MM.1S (cell line): ENCODE data around the gene SPAG7.

Experiments
- DNase-seq: peaks from one replicate; pipeline ENCODE4 v3.0.0-alpha.2; 2015
- H2AFZ ChIP-seq: fragments of 300-600 bp; sonication (generic); 2 replicates; pipeline ENCODE4 v1.6.0; 2016; ENCODE audit warnings: antibody characterized with exemption, low read length
- H3F3A ChIP-seq: fragments of 300-600 bp; sonication (generic); 2 replicates; pipeline ENCODE4 v1.6.1; 2016; ENCODE audit warnings: mild to moderate bottlenecking, antibody characterized with exemption, low read length, moderate library complexity, mixed read lengths; ENCODE audit not compliant: insufficient read depth
- H3K27ac ChIP-seq: fragments of 300-600 bp; sonication (generic); 2 replicates; pipeline ENCODE4 v1.5.1; 2016; ENCODE audit warnings: mild to moderate bottlenecking, low read length
- H3K27me3 ChIP-seq: fragments of 300-600 bp; sonication (generic); replicated peaks from 2 replicates; pipeline ENCODE4 v1.6.0; 2016; ENCODE audit warnings: low read length; ENCODE audit not compliant: insufficient read depth
- H3K36me3 ChIP-seq: fragments of 300-600 bp; sonication (generic); replicated peaks from 2 replicates; pipeline ENCODE4 v1.6.1; 2016; ENCODE audit warnings: mild to moderate bottlenecking, low read length, mixed read lengths; ENCODE audit not compliant: insufficient read depth
- H3K4me1 ChIP-seq: fragments of 300-600 bp; sonication (generic); 2 replicates; pipeline ENCODE4 v1.6.1; 2016; ENCODE audit warnings: low read length, mixed read lengths
- H3K4me2 ChIP-seq: fragments of 300-600 bp; sonication (generic); 2 replicates; pipeline ENCODE4 v1.6.0; 2016; ENCODE audit warnings: low read depth, low read length
- H3K4me3 ChIP-seq: fragments of 300-600 bp; sonication (generic); 2 replicates; pipeline ENCODE4 v1.5.1; 2016; ENCODE audit warnings: low read length, mixed read lengths
- H3K79me2 ChIP-seq: fragments of 300-600 bp; sonication (generic); 2 replicates; pipeline ENCODE4 v1.6.1; 2016; ENCODE audit warnings: mixed run types, low read length, mixed read lengths
- H3K9ac ChIP-seq: fragments of 300-600 bp; sonication (generic); 2 replicates; pipeline ENCODE4 v1.6.1; 2016; ENCODE audit warnings: low read length, mixed read lengths
- H3K9me2 ChIP-seq: fragments of 300-600 bp; sonication (generic); replicated peaks from 2 replicates; pipeline ENCODE4 v1.6.1; 2016; ENCODE audit warnings: mild to moderate bottlenecking, low read length, mixed read lengths; ENCODE audit not compliant: insufficient read depth
- H3K9me3 ChIP-seq: fragments of 300-600 bp; sonication (generic); replicated peaks from 2 replicates; pipeline ENCODE4 v1.6.1; 2016; ENCODE audit warnings: mild to moderate bottlenecking, low read length, mixed read lengths; ENCODE audit not compliant: insufficient read depth
- H4K20me1 ChIP-seq: fragments of 300-600 bp; sonication (generic); 2 replicates; pipeline ENCODE4 v1.6.1; 2016; ENCODE audit warnings: mild to moderate bottlenecking, low read length, moderate library complexity, mixed read lengths; ENCODE audit not compliant: insufficient read depth
- CTCF ChIP-seq: fragments of 300-600 bp; sonication (generic); IDR thresholded peaks from 2 replicates; pipeline ENCODE4 v1.5.1; 2016; ENCODE audit warnings: antibody characterized with exemption, low read length, mixed read lengths
- EZH2 ChIP-seq: fragments of 300-600 bp; sonication (generic); optimal IDR thresholded peaks from 2 replicates; pipeline ENCODE3; 2017; ENCODE audit warnings: low read depth, mild to moderate bottlenecking, antibody characterized with exemption, low read length, mixed read lengths
- EZH2phosphoT487 ChIP-seq: fragments of 300-600 bp; sonication (generic); IDR thresholded peaks from 2 replicates; pipeline ENCODE4 v1.6.1; 2018; ENCODE audit warnings: antibody characterized with exemption, low read length

The SPAG7 gene

GRCh38 chr17:4947411-4948165 lies 20.0 kb downstream of the SPAG7 start:
- H3K9me3 ChIP-seq, result no peaks in the 10 kb centered on the region
- H4K20me1 ChIP-seq, result peaks cover 28% of the 10 kb centered on the region
- H3K27me3 ChIP-seq, result no peaks in the 10 kb centered on the region
- no peaks in the 10 kb centered on the region for H3K9me2 ChIP-seq
- H3K36me3 ChIP-seq, result no peaks in the 10 kb centered on the region
- H2AFZ ChIP-seq, result 0 out of 2 replicates have a peak overlapping the region, but pooled peaks have one; percentile 19
- peaks cover 43% of the 10 kb centered on the region for H3K4me1 ChIP-seq
- H3F3A ChIP-seq, result peaks cover 71% of the 10 kb centered on the region
- H3K79me2 ChIP-seq, result peaks cover 63% of the 10 kb centered on the region
- TF ChIP-seq CTCF, result no peak
- TF ChIP-seq EZH2, result no peak
- no peak for TF ChIP-seq EZH2phosphoT487
- H3K4me3 ChIP-seq, result peak overlapping the region; percentile 99
- H3K4me2 ChIP-seq, result peak overlapping the region; percentile 95
- H3K9ac ChIP-seq, result peak overlapping the region; percentile 99
- H3K27ac ChIP-seq, result peak overlapping the region; percentile 100
- peak; percentile 59 for DNase-seq

GRCh38 chr17:4947010-4947410 lies 20.6 kb downstream of the SPAG7 start:
- Histone ChIP-seq H3K79me2 (peaks cover 69% of the 10 kb centered on the region), H3K9me2 (no peaks in the 10 kb centered on the region)

GRCh38 chr17:4946312-4946976 lies 21.2 kb downstream of the SPAG7 start:
- peaks cover 74% of the 10 kb centered on the region for H3K79me2 ChIP-seq
- TF ChIP-seq EZH2, result no peak
- no peak for TF ChIP-seq EZH2phosphoT487
- TF ChIP-seq CTCF, result no peak
- H3K9ac ChIP-seq, result peak overlapping the region; percentile 99
- H3K4me3 ChIP-seq, result peak overlapping the region; percentile 99
- DNase-seq, result no peak
- peaks cover 28% of the 10 kb centered on the region for H4K20me1 ChIP-seq
- H3K4me2 ChIP-seq, result peak overlapping the region; percentile 95
- peaks cover 46% of the 10 kb centered on the region for H3K4me1 ChIP-seq
- no peaks in the 10 kb centered on the region for H3K9me3 ChIP-seq
- H3K9me2 ChIP-seq, result no peaks in the 10 kb centered on the region
- H3K36me3 ChIP-seq, result no peaks in the 10 kb centered on the region
- peaks cover 75% of the 10 kb centered on the region for H3F3A ChIP-seq
- peak overlapping the region; percentile 54 for H3K27ac ChIP-seq
- no peaks in the 10 kb centered on the region for H3K27me3 ChIP-seq
- no peak overlapping the region for H2AFZ ChIP-seq

More at GRCh38 chr17:4947010-4947410, 20.6 kb downstream of the SPAG7 start:
- Histone ChIP-seq H3K4me1 (peaks cover 48% of the 10 kb centered on the region), H3K4me3 (peak overlapping the region; percentile 99), H3K36me3 (no peaks in the 10 kb centered on the region), H3K4me2 (peak overlapping the region; percentile 95), H3F3A (peaks cover 75% of the 10 kb centered on the region), H3K27ac (peak overlapping the region; percentile 54), H3K9me3 (no peaks in the 10 kb centered on the region), H4K20me1 (peaks cover 28% of the 10 kb centered on the region), H3K27me3 (no peaks in the 10 kb centered on the region), H2AFZ (no peak overlapping the region), H3K9ac (peak overlapping the region; percentile 99)
- TF ChIP-seq EZH2phosphoT487 (no peak), CTCF (no peak), EZH2 (no peak)
- DNase-seq, result no peak
